Smooth muscle cell of the brain vasculature (primary cell): ENCODE results near the gene USP32.

Experiments used
- DNase-seq: peaks from one replicate; pipeline ENCODE4 v3.0.0-alpha.2; 2012; ENCODE audit warnings: low read depth, low spot score

The USP32 gene

DNA sequence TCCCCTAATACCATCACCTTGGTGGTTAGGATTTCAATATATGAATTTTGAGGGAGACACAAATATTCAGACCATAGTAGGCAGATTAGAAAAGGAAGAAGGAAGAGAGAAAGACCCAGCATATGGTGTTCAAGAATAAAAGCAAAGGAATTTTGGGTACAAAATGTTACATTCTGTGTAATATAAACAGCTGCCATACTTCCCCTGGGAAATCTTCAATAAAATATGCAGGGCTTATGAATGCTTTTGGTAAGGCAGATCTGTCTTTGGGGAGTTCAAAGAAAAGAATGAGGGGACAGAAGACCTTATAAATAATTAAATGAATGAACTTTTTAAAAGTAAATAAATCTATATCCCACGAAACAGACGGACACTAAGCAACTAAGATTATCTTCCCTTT, 91.9 kb downstream of the USP32 start:
- DNase-seq: no peak

DNA sequence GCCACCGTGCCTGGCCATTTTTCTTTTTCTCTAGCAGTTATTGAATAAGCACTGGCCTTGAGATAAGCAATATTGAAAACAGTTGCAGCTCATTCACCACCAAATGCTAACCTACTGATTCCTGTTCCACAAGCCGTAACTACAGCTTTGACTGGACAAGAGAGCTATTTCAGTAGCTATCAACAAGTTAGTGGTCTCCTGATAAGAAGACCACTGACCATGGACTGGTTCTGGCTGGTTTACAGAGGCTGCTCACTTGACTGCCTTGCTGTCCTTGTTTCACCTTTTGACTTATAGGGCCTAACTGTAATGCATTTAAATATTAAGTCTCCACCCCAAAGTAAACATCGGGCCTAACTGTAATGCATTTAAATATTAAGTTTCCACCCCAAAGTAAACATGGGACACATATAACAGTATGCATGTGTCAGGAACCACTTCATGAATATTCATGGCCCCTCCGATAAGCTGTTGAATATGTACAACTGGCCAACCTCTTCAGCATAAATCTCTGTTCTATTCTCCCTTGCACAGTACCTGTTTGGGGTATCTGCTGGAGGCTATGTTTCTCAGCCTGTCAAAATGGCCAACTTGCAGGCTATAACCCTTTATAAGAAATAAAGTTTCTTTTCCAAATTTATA, 94.1 kb downstream of the USP32 start:
- no peak for DNase-seq

DNA sequence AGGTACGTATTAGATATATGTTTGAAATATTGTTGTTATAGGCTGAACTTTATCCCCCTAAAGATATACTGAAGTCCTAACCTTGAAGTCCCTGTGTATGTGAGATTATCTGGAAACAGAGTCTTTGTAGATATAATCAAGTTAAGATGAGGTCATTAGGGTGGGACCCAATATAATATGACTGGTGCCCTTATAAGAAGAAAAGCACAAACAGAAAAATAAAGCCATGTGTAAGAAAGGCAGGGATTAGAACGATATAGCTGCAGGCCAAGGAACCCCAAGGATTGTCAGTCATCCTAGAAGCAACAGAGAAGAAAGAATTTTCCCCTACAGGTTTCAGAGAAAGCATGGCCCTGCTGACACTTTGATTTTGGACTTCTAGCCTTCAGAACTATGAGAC, 95.8 kb downstream of the USP32 start:
- no peak for DNase-seq

DNA sequence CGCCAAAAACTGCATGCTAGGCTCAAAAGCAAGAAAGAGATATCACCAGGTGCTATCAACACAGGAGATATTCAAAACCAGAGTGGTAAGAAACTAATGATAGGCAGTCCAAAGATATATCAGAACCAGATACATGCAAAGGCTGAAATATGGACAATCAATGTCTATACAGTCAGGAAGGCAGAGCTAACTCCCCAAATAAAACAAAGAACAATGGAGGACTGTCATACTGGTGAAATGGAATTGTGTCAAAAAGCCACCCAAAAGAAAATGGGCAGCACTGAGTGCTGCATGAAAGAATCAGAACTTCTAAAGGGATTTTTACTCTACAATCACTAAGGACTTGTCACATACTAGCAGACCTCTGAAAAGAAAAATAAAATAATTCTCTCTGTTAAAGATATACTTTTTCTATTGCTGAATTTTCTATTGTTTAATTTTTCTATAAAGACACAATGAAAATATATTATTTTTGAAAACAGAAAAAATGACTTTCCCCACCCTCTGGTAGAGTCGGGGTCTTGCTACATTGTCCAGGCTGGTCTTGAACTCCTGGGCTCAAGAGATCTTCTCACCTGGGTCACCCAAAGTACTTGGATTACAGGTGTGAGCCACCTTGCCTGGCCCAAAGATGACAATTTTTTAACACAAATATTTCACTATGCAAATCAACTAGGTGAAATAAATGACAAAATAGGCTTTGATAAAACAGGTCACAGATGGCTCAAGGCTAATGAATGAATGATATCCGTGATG, 98.2 kb downstream of the USP32 start:
- DNase-seq: no peak

DNA sequence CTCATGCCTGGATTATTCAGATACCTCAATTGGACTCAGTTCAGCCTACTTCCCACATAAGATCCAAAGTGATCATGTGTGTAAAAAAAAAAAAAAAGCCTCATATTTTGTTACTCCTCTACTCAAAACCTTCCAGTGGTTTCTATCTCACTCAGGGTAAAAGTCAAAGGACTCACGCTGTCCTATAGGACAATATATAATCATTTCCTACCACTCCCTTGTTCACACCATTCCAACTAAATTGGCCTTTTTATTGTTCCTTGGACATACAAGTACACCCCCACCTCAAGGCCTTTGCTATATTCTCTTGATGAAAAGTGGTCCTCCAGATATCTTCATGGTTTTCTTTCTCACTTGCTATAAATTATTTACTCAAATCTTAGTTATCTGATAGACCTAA, 99.2 kb downstream of the USP32 start:
- no peak for DNase-seq

DNA sequence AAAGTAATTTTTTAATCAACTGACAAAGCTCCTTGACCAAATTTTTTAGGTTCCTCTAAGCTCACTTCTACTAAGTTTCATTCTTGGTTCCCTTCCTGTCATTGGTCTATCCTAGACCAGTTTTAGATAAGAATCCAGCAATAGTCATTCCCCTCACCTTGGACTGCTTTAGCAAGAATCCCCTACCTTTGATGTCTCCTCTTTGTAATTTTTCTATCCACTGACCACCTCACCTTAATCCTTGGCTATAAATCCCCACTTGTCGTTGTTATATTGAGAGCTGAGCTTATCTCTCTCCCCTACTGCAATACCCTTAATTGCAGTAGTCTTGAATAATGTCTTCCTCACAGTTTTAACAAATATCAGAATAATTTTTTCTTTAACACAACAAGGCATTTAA, 107.2 kb downstream of the USP32 start:
- no peak for DNase-seq

DNA sequence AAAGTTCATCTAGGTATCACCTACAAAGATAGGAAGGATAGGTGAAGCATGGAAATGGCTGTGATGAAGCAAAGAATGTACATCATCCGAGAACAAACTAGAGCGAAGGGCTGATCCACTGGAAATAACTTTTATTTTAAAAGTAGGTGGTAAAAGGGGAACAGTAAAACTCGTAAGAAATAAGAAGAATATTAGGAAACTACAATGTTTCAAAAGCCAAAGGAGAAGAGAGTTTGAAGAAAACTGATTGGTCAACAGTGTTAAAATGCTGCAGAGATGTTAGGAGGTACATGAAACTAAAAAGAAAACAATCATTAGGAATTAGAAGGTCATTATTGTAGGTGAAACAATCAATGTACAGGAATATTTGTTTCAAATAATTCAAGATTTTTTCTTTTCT, 108.1 kb downstream of the USP32 start:
- DNase-seq: no peak

DNA sequence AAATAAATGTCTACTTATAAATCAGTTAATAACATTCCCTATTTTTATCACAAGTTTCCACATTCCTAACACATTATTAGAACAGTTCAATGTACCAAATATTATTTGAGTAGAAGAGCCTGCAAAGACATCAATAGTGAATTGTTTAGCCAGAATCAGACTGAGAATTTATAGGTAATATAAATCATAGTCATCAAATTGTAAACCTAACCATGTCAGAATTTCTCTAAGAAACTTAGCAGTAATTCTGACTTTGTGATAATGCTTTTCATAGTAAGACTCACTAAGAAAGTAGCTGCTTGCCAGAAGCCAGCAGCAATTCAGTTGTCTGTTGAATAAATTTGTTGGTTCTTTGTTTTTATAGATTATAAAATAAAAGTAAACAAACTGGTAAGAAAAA, 111.3 kb downstream of the USP32 start:
- no peak for DNase-seq

DNA sequence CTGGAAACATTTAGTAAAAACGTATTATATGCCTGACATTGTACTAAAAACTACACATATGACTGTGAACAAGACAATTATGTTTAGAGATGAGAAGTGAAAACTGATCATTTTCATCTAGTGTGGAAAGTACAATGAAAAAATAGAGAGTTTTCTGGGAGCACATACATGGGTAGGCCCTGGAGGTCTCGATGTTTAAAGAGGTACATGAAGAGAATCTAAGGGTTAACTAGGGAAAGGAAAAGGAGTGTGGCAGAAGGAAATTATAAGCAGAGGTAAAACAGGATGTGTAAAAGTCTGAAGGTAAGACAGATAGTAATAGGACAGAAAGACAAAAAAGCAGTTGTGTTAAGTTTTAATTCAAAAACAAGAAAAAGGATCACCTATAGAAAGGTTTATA, 113.7 kb downstream of the USP32 start:
- no peak for DNase-seq

DNA sequence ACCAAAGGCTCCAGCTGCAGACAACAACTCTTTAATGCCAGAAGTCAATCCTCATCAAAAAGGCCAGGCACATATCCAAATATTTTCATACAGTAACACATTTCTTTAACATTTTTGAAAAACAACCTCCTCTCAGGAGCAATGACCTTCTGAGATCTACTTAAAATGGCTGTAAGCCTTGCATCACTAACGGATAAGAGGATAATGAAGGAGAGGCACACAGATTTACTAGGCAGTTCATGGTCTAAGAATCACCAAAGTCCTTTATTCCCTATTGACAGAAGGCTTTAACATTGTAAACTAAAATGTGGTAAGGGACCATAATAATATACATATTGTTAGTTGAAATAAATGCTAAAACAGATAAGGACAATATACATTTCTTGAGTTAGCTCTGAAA, 114.7 kb downstream of the USP32 start:
- no peak for DNase-seq

DNA sequence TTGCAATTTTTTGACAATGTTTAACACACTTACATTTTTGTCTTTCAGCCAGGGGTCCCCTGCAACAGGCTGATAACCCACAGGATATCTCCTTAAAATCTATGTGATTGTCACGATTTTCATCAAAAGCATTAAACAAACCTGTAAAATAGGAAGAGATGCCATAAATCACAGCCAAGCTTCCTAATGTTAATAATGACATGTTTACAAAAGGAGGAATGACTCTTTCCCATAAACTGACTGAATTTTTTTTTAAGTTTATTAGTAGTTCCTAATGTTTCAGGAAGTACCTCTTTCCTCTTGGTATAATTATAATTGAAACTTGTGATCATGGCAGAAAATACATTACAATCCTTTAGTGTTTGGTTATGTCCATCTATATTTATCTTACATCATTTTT, 122.5 kb downstream of the USP32 start:
- no peak for DNase-seq

DNA sequence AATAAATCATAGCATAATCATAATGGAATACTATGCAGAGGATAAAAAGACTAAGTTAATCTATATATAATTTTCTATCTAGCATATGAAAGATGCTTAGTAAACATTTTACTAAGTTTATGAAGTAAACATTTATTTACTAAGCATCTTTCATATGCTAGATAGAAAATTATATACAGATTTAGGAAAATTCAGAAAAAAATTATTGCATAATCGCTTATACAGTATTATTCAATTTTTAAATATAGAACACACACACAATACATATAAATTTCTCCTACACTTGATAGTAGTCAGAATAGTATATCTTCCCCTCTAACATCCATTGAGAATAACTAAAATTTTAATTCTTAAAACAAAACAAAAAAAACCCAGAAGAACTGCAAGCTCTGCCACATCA, 131.4 kb downstream of the USP32 start:
- no peak for DNase-seq

DNA sequence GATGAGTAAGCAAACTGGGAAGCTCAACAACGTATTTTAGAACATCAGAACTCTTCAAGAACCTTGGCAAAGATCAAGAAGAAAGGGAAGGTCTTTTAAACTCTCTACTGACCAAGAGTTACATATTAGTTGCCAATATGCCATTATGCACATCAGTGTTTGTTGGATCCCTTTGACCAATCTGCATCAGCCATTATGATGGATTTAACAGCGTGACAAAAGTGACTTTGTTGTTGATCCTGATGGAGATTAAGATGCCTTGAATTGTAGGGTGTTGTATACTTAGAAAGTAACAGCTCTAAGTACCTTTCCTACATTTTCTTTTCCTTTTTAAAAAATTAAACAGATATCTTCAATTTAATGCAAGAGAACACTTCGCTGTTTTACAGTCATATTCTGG, 133.6 kb downstream of the USP32 start:
- DNase-seq: no peak

DNA sequence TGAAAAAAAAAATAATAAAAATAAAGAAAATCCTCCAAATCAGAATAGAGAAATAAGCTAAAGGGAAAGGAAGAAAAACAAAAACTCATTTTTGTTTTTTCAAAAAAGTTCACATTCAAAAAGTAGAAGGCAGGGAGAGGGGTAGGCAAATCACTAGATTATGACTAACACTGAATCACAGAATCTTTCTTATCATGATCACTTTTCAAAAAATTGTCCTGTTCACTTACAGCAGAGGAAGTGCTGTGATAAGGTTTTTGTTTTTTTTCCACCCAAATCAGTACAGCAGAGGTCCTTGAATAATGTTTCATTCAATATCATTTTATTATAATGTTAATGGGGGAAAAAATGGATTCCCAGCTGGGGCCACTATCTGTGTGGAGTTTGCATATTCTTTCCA, 135.8 kb downstream of the USP32 start:
- DNase-seq: no peak

DNA sequence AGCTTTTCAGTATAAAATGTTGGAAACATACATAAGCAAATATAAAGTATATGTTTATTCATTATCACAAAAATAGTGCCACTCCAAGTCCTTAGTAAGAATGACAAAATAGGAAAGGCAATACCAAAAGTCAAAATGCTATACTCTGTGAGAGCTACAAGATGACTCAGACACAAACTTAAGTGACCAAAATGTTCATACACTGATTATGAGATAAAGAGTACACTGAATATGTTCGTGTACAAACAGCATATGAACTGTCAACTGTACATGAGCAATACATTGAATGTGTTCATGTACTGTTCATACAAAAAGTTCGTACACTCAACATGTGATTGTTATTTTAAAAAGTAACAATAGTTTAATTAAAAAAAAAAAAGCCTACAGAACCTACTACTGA, 138.9 kb downstream of the USP32 start:
- no peak for DNase-seq

DNA sequence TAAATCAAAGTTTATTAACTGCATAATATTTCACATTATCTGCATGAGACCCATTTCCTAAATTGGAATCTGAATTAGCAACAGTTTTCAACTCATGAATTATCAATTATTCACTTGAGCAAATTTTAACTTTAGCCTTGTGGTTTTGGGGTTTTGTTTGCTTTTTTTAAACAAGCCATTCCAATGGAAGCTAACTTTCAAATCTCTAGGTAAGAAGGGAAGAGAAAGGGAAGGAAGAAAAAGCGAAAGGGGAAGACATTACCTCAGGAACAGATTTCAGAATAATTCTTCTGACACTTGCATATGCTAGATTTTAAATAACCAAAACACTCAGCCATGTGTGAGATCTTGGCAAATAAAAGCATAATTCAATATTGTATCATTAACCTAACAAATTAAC, 139.5 kb downstream of the USP32 start:
- no peak for DNase-seq

DNA sequence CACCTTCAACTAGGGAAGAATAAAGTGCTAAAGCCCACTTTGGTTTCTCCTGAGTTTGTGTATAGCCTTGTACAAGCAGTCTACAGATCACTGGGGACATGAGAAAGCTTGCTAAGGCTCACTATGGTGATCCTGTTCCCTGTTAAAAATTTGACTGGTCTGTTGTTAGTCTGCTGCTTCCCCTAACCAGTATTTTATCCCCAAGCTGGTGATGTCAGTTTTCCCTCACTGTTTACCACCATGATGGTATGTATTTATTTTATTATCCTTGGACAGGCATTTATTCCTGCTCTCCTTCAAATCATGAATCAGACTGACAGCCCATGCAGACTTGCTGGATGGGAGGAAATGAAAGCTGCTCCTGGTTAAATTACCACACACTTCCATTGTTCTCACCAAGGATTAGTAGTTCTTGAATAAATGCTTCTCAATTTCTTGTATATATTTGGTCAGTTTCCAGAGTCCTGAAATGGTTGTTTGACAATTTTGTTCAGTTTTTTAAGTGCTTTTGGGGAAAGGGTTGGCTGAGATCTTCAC, 142.6 kb downstream of the USP32 start:
- DNase-seq: no peak

DNA sequence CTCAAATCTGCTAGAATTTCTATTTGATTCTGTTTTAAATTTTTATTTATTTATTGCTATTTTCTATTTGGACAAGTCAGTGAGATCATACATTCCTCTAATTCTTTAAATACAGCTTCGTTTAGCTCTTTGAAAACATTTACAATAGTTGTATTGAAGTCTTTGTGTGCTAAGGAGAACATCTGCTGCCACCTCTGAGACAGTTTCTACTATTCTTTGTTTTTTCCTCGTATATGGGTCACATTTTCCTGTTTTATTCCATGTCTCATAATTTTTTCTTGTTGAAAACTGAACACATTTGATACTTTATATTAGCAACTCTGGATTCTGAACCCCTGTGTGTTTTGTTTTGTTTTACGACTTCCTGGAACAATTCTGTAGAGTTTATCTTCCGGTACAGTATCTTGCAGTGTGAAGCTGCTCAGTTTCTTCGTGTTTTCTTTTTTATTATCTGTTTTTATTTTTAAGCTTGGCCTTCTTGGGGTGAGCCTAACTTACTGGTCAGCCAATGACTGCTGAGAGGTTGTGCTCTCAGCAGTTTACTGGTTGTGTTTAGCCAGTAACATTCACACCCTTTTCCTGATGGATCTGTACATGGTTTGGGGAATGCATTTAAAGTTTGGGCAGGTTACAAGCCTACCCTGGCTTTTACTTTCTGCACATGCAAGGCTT, 143.2 kb downstream of the USP32 start:
- DNase-seq: no peak

DNA sequence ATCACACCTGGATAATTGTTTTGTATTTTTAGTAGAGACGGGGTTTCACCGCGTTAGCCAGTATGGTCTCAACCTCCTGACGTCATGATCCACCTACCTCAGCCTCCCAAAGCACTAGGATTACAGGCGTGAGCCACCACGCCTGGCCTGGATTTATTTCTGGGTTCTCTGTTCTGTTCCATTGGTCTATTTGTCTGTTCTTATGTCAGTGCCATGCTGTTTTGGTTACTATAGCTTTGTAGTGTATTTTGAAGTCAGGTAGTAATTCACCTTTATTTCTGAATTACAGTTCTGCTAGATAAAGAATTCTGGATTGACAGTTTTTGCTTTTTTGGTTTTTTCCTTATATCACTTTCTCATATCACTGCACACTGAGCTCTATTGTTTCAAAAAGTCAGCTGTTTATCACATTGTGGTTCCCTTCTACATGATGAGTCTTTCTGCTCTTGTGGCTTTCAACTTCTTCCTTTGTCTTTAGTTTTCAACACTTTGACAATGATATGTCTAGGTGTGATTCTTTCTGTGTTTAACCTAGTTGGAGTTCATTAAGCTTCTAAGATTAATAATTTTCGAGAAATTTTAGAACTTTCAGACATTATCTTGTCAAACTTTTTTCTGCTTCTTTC, 144.0 kb downstream of the USP32 start:
- no peak for DNase-seq

DNA sequence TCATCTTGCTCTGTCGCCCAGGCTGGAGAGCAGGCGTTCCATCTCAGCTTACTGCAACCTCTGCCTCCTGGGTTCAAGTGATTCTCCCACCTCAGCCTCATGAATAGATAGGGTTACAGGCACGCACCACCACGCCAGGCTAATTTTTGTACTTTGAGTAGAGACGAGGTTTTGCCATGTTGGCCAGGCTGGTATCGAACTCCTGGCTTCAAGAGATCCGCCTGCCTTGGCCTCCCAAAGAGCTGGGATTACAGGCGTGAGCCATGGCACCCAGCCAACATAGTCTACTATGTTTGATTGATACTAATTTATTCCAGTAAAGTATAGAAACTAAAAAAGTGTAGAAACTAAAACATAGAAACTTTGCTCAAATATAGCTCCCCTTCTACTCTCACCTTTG, 147.3 kb downstream of the USP32 start:
- no peak for DNase-seq

DNA sequence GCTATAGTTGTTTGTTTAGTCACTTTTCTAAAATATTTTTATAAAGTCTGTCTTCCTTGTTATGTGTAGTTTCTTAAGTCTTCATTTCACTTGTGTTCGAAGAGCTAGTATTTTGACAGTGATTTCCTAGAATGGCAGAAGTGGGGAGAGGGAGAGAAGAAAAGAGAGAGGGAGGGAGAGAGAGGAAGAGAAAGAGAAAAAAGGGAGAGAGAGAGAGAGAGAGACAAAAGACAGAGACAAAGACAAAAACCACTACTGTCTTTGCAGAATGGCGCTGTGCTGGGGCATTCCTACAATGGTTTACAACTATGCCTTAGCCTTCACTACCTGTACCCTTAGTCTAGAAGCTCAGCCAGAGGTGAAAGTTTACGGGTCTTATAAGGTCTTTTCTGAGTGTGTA, 151.6 kb downstream of the USP32 start:
- no peak for DNase-seq

DNA sequence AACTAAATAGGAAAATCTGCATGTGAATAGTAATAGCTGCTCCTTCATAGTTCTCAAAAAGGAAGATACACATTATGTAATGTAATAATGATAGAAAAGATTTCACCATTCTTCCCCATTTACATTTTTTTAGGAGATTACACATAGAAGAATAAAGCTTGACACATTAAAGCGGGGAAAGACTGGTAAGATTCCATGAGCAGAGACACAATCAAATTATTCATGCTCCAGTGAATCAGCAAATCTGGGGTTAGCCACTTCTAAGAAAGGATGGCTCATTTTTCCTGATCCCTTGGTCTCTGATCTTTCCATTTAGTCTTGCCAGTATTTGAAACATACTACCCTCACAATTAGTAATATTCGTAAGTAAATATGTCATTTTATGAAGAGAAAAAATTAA, 160.2 kb downstream of the USP32 start:
- DNase-seq: no peak
